K562 (cell line): ENCODE measurements around the gene CLP1. TPM values are rescaled to one million over a fixed set of nuclear protein-coding genes. Genes with fewer than 3 reads are reported as not detected.

Experiments used
- CBFB ChIP-seq: sonication (generic); formaldehyde crosslinking; IDR thresholded peaks from 2 replicates; pipeline ENCODE4 v1.4.0; 2020; ENCODE audit warnings: mild to moderate bottlenecking, missing genetic modification reagents
- CBX2 ChIP-seq: fragments of 200-600 bp; sonication (generic); IDR thresholded peaks from one replicate; pipeline ENCODE4 v1.6.1; 2012; ENCODE audit warnings: mild to moderate bottlenecking, low read length, inconsistent platforms; ENCODE audit not compliant: insufficient read depth, poor library complexity, severe bottlenecking
- JUNB ChIP-seq: fragments of 450-650 bp; formaldehyde crosslinking; conservative IDR thresholded peaks from 2 replicates; pipeline ENCODE4 v1.4.0; 2020; ENCODE audit warnings: mild to moderate bottlenecking
- L3MBTL2 ChIP-seq: fragments of 450-650 bp; IDR thresholded peaks from 2 replicates; pipeline ENCODE4 v1.6.1; 2016; ENCODE audit warnings: mild to moderate bottlenecking, moderate library complexity
- NRF1 ChIP-seq, 2 experiments: fragments of 450-650 bp; IDR thresholded peaks in 1 of 2; conservative IDR thresholded peaks in 1 of 2; 2 replicates each; pipeline ENCODE4 v1.6.1; 2014; ENCODE audit warnings: mild to moderate bottlenecking in 2 of 2
- PHB ChIP-seq: fragments of 250-450 bp; sonication (Bioruptor Pico); IDR thresholded peaks from 2 replicates; pipeline ENCODE4 v1.5.0; 2021
- POLR3A ChIP-seq: IDR thresholded peaks from 2 replicates; pipeline ENCODE4 v1.6.1; 2011; ENCODE audit warnings: borderline replicate concordance, mild to moderate bottlenecking, moderate library complexity; ENCODE audit not compliant: insufficient read length, insufficient read depth; ENCODE audit errors: extremely low read depth
- PPARD ChIP-seq: fragments of 250-450 bp; sonication (Bioruptor Pico); IDR thresholded peaks from 2 replicates; pipeline ENCODE4 v1.8.0; 2022; ENCODE audit warnings: inconsistent platforms, mild to moderate bottlenecking, moderate library complexity
- PRDM10 ChIP-seq: fragments of 450-650 bp; IDR thresholded peaks from 2 replicates; pipeline ENCODE4 v1.6.1; 2018; ENCODE audit not compliant: partially characterized antibody
- SAFB ChIP-seq: fragments of 200-400 bp; formaldehyde crosslinking; IDR thresholded peaks from 2 replicates; pipeline ENCODE4 v1.6.1; 2017; ENCODE audit warnings: low read depth, low read length, borderline replicate concordance
- TBL1XR1 ChIP-seq, 2 experiments: IDR thresholded peaks; 2 replicates each; pipeline ENCODE4 v1.6.1; 2012; ENCODE audit warnings: improper control_type of control experiment in 2 of 2, low read length in 2 of 2, mild to moderate bottlenecking in 1 of 2
- TFAM ChIP-seq: fragments of 250-450 bp; sonication (Bioruptor Pico); conservative IDR thresholded peaks from 2 replicates; pipeline ENCODE4 v1.5.0; 2021; ENCODE audit warnings: mild to moderate bottlenecking, moderate library complexity
- THRAP3 ChIP-seq: fragments of 450-650 bp; IDR thresholded peaks from 2 replicates; pipeline ENCODE4 v1.6.1; 2016; ENCODE audit warnings: mild to moderate bottlenecking, inconsistent platforms, borderline replicate concordance
- ZNF512 ChIP-seq: IDR thresholded peaks from 2 replicates; pipeline ENCODE4 v1.6.1; 2016; ENCODE audit warnings: missing genetic modification characterization, missing compliant biosample characterization
- ZSCAN29 ChIP-seq: fragments of 450-650 bp; IDR thresholded peaks from 2 replicates; pipeline ENCODE4 v1.6.1; 2017
- polyA plus RNA-seq, 8 experiments: library from polyadenylated mRNA; depleted of rRNA in 4 of 8; stranded (reverse) in 5 of 8; unstranded in 3 of 8; fragments of >200 nt; fragmentation: Nextera tagmentation in 2 of 8; fragmentation: Illumina TruSeq in 1 of 8; extraction: Ambion mirVana in 2 of 8; extraction: Trizol in 1 of 8; gene quantifications; 2 replicates each; pipeline versions ENCODE4 v1.2.1 to v1.2.3, GENCODE V29; 2011 to 2014; ENCODE audit warnings: inconsistent platforms in 1 of 8, missing spikeins in 1 of 8
- total RNA-seq, 7 experiments: library from RNA; depleted of rRNA in 6 of 7; stranded (reverse); fragments of >200 nt in 6 of 7; fragmentation: Illumina TruSeq in 2 of 7; extraction: Trizol in 2 of 7; gene quantifications; 2 replicates each; pipeline versions ENCODE4 v1.2.1 to v1.2.3, GENCODE V29; 2011 to 2021; ENCODE audit warnings: low replicate concordance in 1 of 7
- TF ChIP-seq, protein P1 (sequence below), 2 experiments: fragments of 450-650 bp; conservative IDR thresholded peaks; 2 replicates each; pipeline ENCODE4 v1.6.1; 2017; ENCODE audit warnings: mild to moderate bottlenecking in 2 of 2, moderate library complexity in 2 of 2
- TF ChIP-seq, protein P2 (sequence below): conservative IDR thresholded peaks from 2 replicates; pipeline ENCODE4 v1.6.1; 2011; ENCODE audit warnings: low read depth, mild to moderate bottlenecking, low read length; ENCODE audit not compliant: control insufficient read depth
- TF ChIP-seq, protein P3 (sequence below), 2 experiments: fragments of 250-450 bp in 1 of 2; fragments of 450-650 bp in 1 of 2; sonication (Bioruptor Pico) in 1 of 2; IDR thresholded peaks; 2 replicates each; pipeline versions ENCODE4 v1.6.1 to v1.8.0; 2016 to 2021; ENCODE audit warnings: mild to moderate bottlenecking in 2 of 2, moderate library complexity in 2 of 2, missing compliant biosample characterization in 1 of 2, missing genetic modification characterization in 1 of 2

CLP1 gene
- total and polyA plus RNA-seq, 9 of the 15 experiments (the other 6 are each of a cell fraction or from before 2014, with no cell fraction given) = 19.1 to 46.2 (median 27.8) TPM

DNA sequence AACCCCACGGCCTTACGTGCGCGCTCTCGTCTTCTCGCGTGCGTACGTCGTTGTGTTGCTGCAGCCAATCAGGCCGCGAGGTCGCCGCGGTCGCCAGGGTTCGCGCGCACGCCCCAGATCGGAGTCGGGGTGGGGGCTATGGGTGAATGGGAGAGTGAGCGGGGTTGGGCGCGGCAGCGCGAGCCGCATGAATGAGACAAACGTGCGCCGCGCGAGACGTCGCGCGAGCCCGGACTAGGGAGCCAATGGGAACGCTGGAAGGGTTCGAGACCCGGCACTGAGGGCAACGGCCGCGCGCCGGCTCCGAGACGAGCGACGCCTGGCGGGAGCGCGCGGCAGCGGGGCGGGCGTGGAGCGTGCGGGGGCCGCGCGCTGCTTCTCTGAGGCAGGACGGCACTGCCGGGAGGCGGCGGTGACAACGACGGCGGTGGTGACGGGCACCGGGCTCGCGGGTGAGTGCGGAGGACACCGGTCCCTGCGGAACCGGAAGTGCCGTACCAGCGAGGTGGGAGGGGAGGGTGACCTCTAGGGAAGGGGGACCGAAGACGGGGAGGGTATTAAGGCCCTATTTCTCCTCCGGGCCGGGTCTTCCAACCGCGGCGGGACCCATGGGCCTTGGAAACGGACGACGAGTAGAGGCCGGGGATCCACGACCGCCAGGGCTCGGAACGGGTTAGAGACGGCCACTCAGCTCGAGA lies 10.3 kb downstream of the CLP1 start, which contains the start of gene ZDHHC5 (continued):
- TF ChIP-seq TFAM (no peak), PRDM10 (no peak), PHB (CRISPR knock-in tag) (no peak), NRF1 (conservative IDR thresholded peaks at IDR 0.05 in 1 of 2, IDR thresholded peaks at IDR 0.05 in 1 of 2) (peak; percentile 94 to 95), TBL1XR1 (IDR thresholded peaks at IDR 0.05; ENCODE audit: low read length in 2 of 2) (0 out of 4 replicates have a peak, but pooled peaks of 1 of the 2 experiments have one; percentile 16), JUNB (CRISPR knock-in tag) (no peak), L3MBTL2 (peak; percentile 94), ZSCAN29 (no peak), SAFB (peak; percentile 33; the same call in 1 of the 2 replicates), CBFB (CRISPR knock-in tag) (no peak), PPARD (CRISPR knock-in tag) (no peak), CBX2 (no peak), THRAP3 (no peak), ZNF512 (tag) (no peak), POLR3A (no peak)
- TF ChIP-seq, protein P1, sequence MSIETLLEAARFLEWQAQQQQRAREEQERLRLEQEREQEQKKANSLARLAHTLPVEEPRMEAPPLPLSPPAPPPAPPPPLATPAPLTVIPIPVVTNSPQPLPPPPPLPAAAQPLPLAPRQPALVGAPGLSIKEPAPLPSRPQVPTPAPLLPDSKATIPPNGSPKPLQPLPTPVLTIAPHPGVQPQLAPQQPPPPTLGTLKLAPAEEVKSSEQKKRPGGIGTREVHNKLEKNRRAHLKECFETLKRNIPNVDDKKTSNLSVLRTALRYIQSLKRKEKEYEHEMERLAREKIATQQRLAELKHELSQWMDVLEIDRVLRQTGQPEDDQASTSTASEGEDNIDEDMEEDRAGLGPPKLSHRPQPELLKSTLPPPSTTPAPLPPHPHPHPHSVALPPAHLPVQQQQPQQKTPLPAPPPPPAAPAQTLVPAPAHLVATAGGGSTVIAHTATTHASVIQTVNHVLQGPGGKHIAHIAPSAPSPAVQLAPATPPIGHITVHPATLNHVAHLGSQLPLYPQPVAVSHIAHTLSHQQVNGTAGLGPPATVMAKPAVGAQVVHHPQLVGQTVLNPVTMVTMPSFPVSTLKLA (conservative IDR thresholded peaks at IDR 0.05) = peak; percentile 72 to 85
- TF ChIP-seq, protein P2, sequence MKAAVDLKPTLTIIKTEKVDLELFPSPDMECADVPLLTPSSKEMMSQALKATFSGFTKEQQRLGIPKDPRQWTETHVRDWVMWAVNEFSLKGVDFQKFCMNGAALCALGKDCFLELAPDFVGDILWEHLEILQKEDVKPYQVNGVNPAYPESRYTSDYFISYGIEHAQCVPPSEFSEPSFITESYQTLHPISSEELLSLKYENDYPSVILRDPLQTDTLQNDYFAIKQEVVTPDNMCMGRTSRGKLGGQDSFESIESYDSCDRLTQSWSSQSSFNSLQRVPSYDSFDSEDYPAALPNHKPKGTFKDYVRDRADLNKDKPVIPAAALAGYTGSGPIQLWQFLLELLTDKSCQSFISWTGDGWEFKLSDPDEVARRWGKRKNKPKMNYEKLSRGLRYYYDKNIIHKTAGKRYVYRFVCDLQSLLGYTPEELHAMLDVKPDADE = peak; percentile 75; the same call in 1 of the 2 replicates
- TF ChIP-seq, protein P3, sequence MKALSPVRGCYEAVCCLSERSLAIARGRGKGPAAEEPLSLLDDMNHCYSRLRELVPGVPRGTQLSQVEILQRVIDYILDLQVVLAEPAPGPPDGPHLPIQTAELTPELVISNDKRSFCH (CRISPR knock-in tag; IDR thresholded peaks at IDR 0.05) = no peak
- TF ChIP-seq, protein P3 (tag; IDR thresholded peaks at IDR 0.05) = peak; percentile 57
